Tibial nerve (tissue), 4 donors: ENCODE results near the gene MORC4. TPM values are rescaled to one million over a fixed set of nuclear protein-coding genes. Genes with fewer than 3 reads are reported as not detected.
A peak's percentile ranks its signal among the peaks of the same experiment; 100 is the strongest.

Experiments
- DNase-seq, 2 donors: peaks; one replicate each; pipeline ENCODE4 v3.0.0-alpha.2; 2019; ENCODE audit warnings: low spot score in 2 of 2
- H3K27ac ChIP-seq, 4 donors: fragments of 200-600 bp; sonication (generic) in 3 of 4; one replicate each; pipeline ENCODE4 v1.5.1; 2017 to 2019; ENCODE audit warnings: mild to moderate bottlenecking in 1 of 4
- H3K27me3 ChIP-seq, 2 donors: fragments of 200-600 bp; sonication (generic) in 1 of 2; one replicate each; pipeline versions ENCODE4 v1.5.1 to v1.6.0; 2017 to 2019
- H3K36me3 ChIP-seq, 3 donors: fragments of 200-600 bp; sonication (generic); one replicate each; pipeline ENCODE4 v1.5.1; 2018 to 2019
- H3K4me1 ChIP-seq, 4 donors: fragments of 200-600 bp; sonication (generic) in 3 of 4; one replicate each; pipeline ENCODE4 v1.5.1; 2017 to 2019
- H3K4me3 ChIP-seq, 4 donors: fragments of 200-600 bp; sonication (generic) in 3 of 4; one replicate each; pipeline ENCODE4 v1.5.1; 2017 to 2019; ENCODE audit warnings: mild to moderate bottlenecking in 1 of 4, moderate library complexity in 1 of 4
- H3K9me3 ChIP-seq, 4 donors: fragments of 200-600 bp; sonication (generic) in 3 of 4; one replicate each; pipeline ENCODE4 v1.5.1; 2017 to 2019
- CTCF ChIP-seq, 5 experiments: fragments of 200-600 bp in 3 of 5; fragments of 450-650 bp in 2 of 5; sonication (generic) in 3 of 5; IDR thresholded peaks; one replicate each; pipeline ENCODE4 v1.5.1; 2016 to 2019; ENCODE audit warnings: antibody characterized with exemption in 5 of 5, mild to moderate bottlenecking in 3 of 5, moderate library complexity in 2 of 5
- EP300 ChIP-seq, 2 donors: sonication (generic); formaldehyde crosslinking; IDR thresholded peaks; one replicate each; pipeline ENCODE4 v1.6.1; 2017; ENCODE audit warnings: antibody characterized with exemption in 2 of 2, mild to moderate bottlenecking in 1 of 2
- POLR2A ChIP-seq, 2 donors: fragments of 450-650 bp; IDR thresholded peaks; one replicate each; pipeline ENCODE4 v1.6.1; 2017; ENCODE audit warnings: antibody characterized with exemption in 2 of 2, mild to moderate bottlenecking in 2 of 2, moderate library complexity in 2 of 2
- WGBS, 2 donors: methylation state at CpG; one replicate each; pipeline ENCODE4 v1.1.5; 2018; 5-methylcytosine and 5-hydroxymethylcytosine counted together
- total RNA-seq, 4 donors: library from RNA; depleted of rRNA; stranded (reverse); fragments of >200 nt; gene quantifications; one replicate each; pipeline ENCODE4 v1.1.0, GENCODE V29; 2016

The MORC4 gene
- 10 to 100 TPM; 14.1 to 27.1 (median 21.6) TPM for total RNA-seq

GRCh38 chrX:107000013-107000515, at the start of gene MORC4:
Gene MORC4, minus strand, starts transcription at chrX:107000212. Its CDS starts 243 bp downstream, at chrX:106999969.
- Histone ChIP-seq H3K4me3 (peak within 1 kb of the TSS; percentile 42 to 76 (median 62)), H3K9me3 (no peaks in the 10 kb centered on the region), H3K27me3 (peaks cover 0 to 14% of the 10 kb centered on the region in 2 donors), H3K36me3 (no peaks in the 10 kb centered on the region), H3K4me1 (no peaks in the 10 kb centered on the region), H3K27ac (peak within 1 kb of the TSS; percentile 74 to 91 (median 84))
- peak; percentile 37 to 63 for DNase-seq
- WGBS, 2 donors: 1 to 29% methylated on average over 34 to 35 of the region's 42 CpGs
- TF ChIP-seq POLR2A (IDR thresholded peaks at IDR 0.05): peak; percentile 28 to 69
- no peak for TF ChIP-seq CTCF (IDR thresholded peaks at IDR 0.05)
- peak in 1 of 2 donors; percentile 79 for TF ChIP-seq EP300 (IDR thresholded peaks at IDR 0.05)

GRCh38 chrX:107047622-107048021, 47.6 kb upstream of the MORC4 start:
- no peak for DNase-seq
- TF ChIP-seq EP300 (IDR thresholded peaks at IDR 0.05): no peak
- TF ChIP-seq CTCF (IDR thresholded peaks at IDR 0.05): no peak
- no peak for TF ChIP-seq POLR2A (IDR thresholded peaks at IDR 0.05)
- no peak overlapping the region for H3K4me3 ChIP-seq
- 36 to 75% methylated on average over 1 of the region's 1 CpG for WGBS, 2 donors
- no peak overlapping the region for H3K27ac ChIP-seq
- H3K4me1 ChIP-seq: no peaks in the 10 kb centered on the region
- H3K36me3 ChIP-seq: no peaks in the 10 kb centered on the region
- no peaks in the 10 kb centered on the region for H3K9me3 ChIP-seq
- H3K27me3 ChIP-seq: peaks cover 0 to 30% of the 10 kb centered on the region in 2 donors

- H3K36me3 ChIP-seq: no peaks in the 10 kb centered on the region
- no peak overlapping the region for H3K27ac ChIP-seq
- DNase-seq: no peak
- H3K4me1 ChIP-seq: no peaks in the 10 kb centered on the region
- WGBS, 2 donors: 28 to 69% methylated on average over 1 of the region's 1 CpG
- peaks cover 0 to 12% of the 10 kb centered on the region in 2 donors for H3K27me3 ChIP-seq
- no peak for TF ChIP-seq EP300 (IDR thresholded peaks at IDR 0.05)
- TF ChIP-seq CTCF (IDR thresholded peaks at IDR 0.05): no peak
- TF ChIP-seq POLR2A (IDR thresholded peaks at IDR 0.05): no peak
- H3K4me3 ChIP-seq: no peak overlapping the region
- no peaks in the 10 kb centered on the region for H3K9me3 ChIP-seq
Measured at GRCh38 chrX:107029752-107030151, 29.7 kb upstream of the MORC4 start.

- TF ChIP-seq POLR2A (IDR thresholded peaks at IDR 0.05) (no peak), EP300 (IDR thresholded peaks at IDR 0.05) (no peak), CTCF (IDR thresholded peaks at IDR 0.05) (peak in 3 of 5 experiments; percentile 24 to 31 (median 25))
- Histone ChIP-seq H3K4me1 (no peaks in the 10 kb centered on the region), H3K27ac (no peak overlapping the region), H3K27me3 (peaks cover 0 to 10% of the 10 kb centered on the region in 2 donors), H3K9me3 (no peaks in the 10 kb centered on the region), H3K4me3 (no peak overlapping the region), H3K36me3 (no peaks in the 10 kb centered on the region)
- 17 to 23% methylated on average over 2 of the region's 2 CpGs for WGBS, 2 donors
- DNase-seq: no peak
Measured at GRCh38 chrX:107025545-107025944, 25.5 kb upstream of the MORC4 start.

- no peaks in the 10 kb centered on the region for H3K4me1 ChIP-seq
- H3K36me3 ChIP-seq: no peaks in the 10 kb centered on the region
- H3K9me3 ChIP-seq: no peaks in the 10 kb centered on the region
- no peak overlapping the region for H3K4me3 ChIP-seq
- no peak for DNase-seq
- H3K27ac ChIP-seq: no peak overlapping the region
- WGBS, 2 donors: 7 to 43% methylated on average over 1 of the region's 1 CpG
- no peak for TF ChIP-seq EP300 (IDR thresholded peaks at IDR 0.05)
- no peak for TF ChIP-seq POLR2A (IDR thresholded peaks at IDR 0.05)
- no peak for TF ChIP-seq CTCF (IDR thresholded peaks at IDR 0.05)
- H3K27me3 ChIP-seq: peaks cover 0 to 2% of the 10 kb centered on the region in 2 donors
Measured at GRCh38 chrX:107014936-107015335, 14.9 kb upstream of the MORC4 start.
